ENCODE results near the gene ATG4D. TPM values are rescaled to one million over a fixed set of nuclear protein-coding genes. Genes with fewer than 3 reads are reported as not detected.

Gene ATG4D
- total RNA-seq, 6 experiments from 2014 or later: 8.1 to 19.7 (median 11.8) TPM

DNA sequence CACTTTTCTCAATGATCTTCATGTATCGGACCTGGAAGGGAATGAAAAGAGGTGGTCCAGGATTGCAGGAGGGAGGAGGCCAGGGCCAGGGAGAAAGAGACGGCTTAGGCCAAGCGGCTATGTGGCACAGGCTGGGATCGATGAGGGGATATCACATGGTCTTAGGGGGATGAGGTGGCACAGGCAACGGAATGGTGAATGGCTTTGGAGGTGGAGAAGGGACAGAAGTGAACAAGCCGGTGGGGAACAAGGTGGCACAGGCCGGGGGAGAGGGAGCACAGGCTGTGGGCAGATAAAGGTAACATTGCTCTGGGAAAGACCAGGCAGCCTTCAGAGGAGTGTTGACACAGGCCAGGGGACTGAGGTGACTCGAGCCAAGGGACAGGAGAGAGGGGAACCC is 30.8 kb downstream of the ATG4D start:
- Histone ChIP-seq H3K27ac (no peak overlapping the region), H3K36me3 (no peaks in the 10 kb centered on the region), H3K27me3 (no peaks in the 10 kb centered on the region), H3K9me3 (no peaks in the 10 kb centered on the region), H3K4me1 (peaks cover 0 to 2% (median under 1%) of the 10 kb centered on the region in 4 donors), H3K4me3 (no peak overlapping the region)
- 79% methylated on average over 5 of the region's 8 CpGs for WGBS (ENCODE audit: insufficient coverage, low coverage, low lambda C conversion rate, missing lambda C conversion rate)
- ATAC-seq: peak in 1 of 4 donors; percentile 18
- TF ChIP-seq, protein P1, sequence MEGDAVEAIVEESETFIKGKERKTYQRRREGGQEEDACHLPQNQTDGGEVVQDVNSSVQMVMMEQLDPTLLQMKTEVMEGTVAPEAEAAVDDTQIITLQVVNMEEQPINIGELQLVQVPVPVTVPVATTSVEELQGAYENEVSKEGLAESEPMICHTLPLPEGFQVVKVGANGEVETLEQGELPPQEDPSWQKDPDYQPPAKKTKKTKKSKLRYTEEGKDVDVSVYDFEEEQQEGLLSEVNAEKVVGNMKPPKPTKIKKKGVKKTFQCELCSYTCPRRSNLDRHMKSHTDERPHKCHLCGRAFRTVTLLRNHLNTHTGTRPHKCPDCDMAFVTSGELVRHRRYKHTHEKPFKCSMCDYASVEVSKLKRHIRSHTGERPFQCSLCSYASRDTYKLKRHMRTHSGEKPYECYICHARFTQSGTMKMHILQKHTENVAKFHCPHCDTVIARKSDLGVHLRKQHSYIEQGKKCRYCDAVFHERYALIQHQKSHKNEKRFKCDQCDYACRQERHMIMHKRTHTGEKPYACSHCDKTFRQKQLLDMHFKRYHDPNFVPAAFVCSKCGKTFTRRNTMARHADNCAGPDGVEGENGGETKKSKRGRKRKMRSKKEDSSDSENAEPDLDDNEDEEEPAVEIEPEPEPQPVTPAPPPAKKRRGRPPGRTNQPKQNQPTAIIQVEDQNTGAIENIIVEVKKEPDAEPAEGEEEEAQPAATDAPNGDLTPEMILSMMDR (IDR thresholded peaks at IDR 0.05): no peak
- no peak for TF ChIP-seq POLR2A (IDR thresholded peaks at IDR 0.05)
- DNase-seq: no peak
- intact Hi-C loops (cut with DNase I): no loop called here

DNA sequence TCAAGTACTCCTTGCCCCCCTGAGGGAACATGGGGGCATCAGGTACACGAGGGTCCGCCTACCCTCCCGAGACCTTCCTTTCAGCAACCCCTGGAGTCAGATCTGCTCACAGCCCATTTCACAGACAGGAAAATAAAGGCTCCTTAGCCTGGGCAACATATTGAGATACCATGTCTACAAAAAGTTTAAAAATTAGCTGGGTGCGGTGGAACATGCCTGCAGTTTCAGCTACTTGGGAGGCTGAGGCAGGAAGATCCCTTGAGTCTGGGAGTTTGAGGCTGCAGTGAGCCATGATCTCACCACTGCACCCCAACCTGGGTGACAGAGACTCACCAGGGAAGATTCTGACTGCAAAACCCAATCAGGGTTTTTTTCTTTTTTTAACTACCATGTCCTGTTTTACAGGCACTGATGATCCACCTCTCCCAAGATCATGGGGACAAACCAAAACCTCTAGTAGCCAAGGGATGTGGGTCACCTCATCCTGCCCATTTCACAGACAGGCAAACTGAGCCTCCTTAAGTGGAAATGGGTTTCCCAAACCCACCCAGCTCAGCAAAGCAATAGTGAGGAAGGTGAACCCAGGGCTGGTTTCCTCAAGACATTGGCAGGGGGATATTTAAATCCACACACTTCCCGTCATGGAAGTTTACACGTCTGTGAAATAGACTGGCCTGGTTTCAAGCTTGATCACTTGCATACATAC is 31.5 kb downstream of the ATG4D start:
- Histone ChIP-seq H3K9me3 (no peaks in the 10 kb centered on the region), H3K27ac (no peak overlapping the region), H3K27me3 (no peaks in the 10 kb centered on the region), H3K36me3 (no peaks in the 10 kb centered on the region), H3K4me3 (no peak overlapping the region), H3K4me1 (no peaks in the 10 kb centered on the region)
- TF ChIP-seq POLR2A (IDR thresholded peaks at IDR 0.05): no peak
- TF ChIP-seq, protein P1 (IDR thresholded peaks at IDR 0.05): no peak
- no peak for DNase-seq
- WGBS (ENCODE audit: insufficient coverage, low coverage, low lambda C conversion rate, missing lambda C conversion rate): 57% methylated on average over 6 of the region's 6 CpGs
- no peak for ATAC-seq
- intact Hi-C loops (cut with DNase I): no loop called here

DNA sequence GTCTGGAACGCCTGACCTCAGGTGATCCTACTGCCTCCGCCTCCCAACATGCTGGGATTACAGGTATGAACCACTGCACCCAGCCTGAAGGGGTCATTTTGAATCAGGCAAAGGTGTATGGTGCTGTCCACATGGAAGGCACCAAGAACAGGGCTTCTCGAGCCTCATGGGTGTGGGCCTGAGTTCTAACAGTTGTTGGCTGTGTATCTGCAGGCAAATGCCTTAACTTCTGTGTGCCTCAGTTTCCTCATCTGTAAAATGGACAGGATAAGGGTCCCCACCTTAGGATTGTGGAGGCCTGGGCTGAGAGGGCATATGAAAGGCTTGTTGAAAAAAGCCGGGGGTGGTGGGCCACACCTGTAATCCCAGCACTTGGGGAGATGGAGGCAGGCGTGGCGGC is 34.2 kb downstream of the ATG4D start:
- ATAC-seq: no peak
- TF ChIP-seq POLR2A (IDR thresholded peaks at IDR 0.05): no peak
- TF ChIP-seq, protein P1 (IDR thresholded peaks at IDR 0.05): no peak
- intact Hi-C loops (cut with DNase I): no loop called here
- H3K27ac ChIP-seq: no peak overlapping the region
- H3K36me3 ChIP-seq: no peaks in the 10 kb centered on the region
- no peak overlapping the region for H3K4me3 ChIP-seq
- no peaks in the 10 kb centered on the region for H3K4me1 ChIP-seq
- H3K27me3 ChIP-seq: no peaks in the 10 kb centered on the region
- H3K9me3 ChIP-seq: no peaks in the 10 kb centered on the region
- WGBS (ENCODE audit: insufficient coverage, low coverage, low lambda C conversion rate, missing lambda C conversion rate): 90% methylated on average over 3 of the region's 6 CpGs
- no peak for DNase-seq

DNA sequence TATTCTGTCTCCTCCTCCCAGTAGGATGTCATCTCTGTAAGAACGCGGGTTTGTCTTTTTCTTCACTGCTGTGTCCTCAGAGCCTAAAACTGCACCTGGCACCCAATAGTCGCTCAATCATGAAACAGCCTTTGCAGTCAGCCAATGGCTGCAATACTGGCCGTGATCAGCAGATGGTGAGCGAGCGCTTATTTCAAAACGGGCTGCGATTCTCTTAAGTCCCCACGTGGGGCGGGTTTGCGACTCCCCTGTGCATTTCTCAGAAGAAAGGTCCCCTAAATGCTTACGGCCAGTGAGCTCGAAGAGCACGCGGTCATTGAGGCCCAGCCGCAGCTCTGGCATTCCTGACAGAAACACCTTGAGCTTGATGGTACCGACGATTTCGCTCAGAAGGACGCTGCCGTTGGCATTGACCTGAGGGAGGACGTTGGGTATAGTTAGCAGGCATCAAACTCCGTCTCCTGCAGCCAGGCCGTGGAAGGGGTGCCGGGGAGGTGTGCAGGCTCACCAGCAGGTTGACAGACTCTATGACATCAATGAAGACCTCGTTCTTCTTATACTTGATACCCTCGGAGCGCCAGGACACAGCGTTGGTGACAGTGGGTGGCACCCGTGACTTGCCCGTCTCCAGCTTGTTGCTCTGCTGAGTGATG is 37.4 kb downstream of the ATG4D start:
- intact Hi-C loops (cut with DNase I): loop anchor here (2.0 to 5.0 kb wide), 4 partner anchors 61 to 121 kb away; partner anchors contain the start of gene QTRT1 (in 1 of the 2)
- no peaks in the 10 kb centered on the region for H3K36me3 ChIP-seq
- peak; percentile 81 to 85 (median 83) for DNase-seq
- no peaks in the 10 kb centered on the region for H3K9me3 ChIP-seq
- peak; percentile 94 to 100 (median 98) for ATAC-seq
- H3K27me3 ChIP-seq: no peaks in the 10 kb centered on the region
- H3K4me1 ChIP-seq: no peaks in the 10 kb centered on the region
- no peak overlapping the region for H3K4me3 ChIP-seq
- 0% methylated on average over 9 of the region's 31 CpGs for WGBS (ENCODE audit: insufficient coverage, low coverage, low lambda C conversion rate, missing lambda C conversion rate)
- TF ChIP-seq, protein P1 (IDR thresholded peaks at IDR 0.05): peak; percentile 90 to 99 (median 95)
- TF ChIP-seq POLR2A (IDR thresholded peaks at IDR 0.05): no peak
- H3K27ac ChIP-seq: no peak overlapping the region
